Suprapubic skin (tissue), 4 donors: ENCODE results near the gene ITGA1. TPM values are rescaled to one million over a fixed set of nuclear protein-coding genes. Genes with fewer than 3 reads are reported as not detected.

Experiments
- DNase-seq, 2 donors: peaks; one replicate each; pipeline ENCODE4 v3.0.0-alpha.2; 2019; ENCODE audit warnings: low spot score in 2 of 2
- H3K27ac ChIP-seq: fragments of 200-600 bp; sonication (generic); one replicate; pipeline ENCODE4 v1.5.1; 2019
- H3K27me3 ChIP-seq: fragments of 200-600 bp; sonication (generic); one replicate; pipeline ENCODE4 v1.5.1; 2019
- H3K36me3 ChIP-seq: fragments of 200-600 bp; sonication (generic); one replicate; pipeline ENCODE4 v1.5.1; 2019
- H3K4me1 ChIP-seq: fragments of 200-600 bp; sonication (generic); one replicate; pipeline ENCODE4 v1.5.1; 2019
- H3K4me3 ChIP-seq: fragments of 200-600 bp; sonication (generic); one replicate; pipeline ENCODE4 v1.5.1; 2019; ENCODE audit warnings: mild to moderate bottlenecking
- H3K9me3 ChIP-seq: fragments of 200-600 bp; sonication (generic); one replicate; pipeline ENCODE4 v1.5.1; 2019
- CTCF ChIP-seq, 2 donors: fragments of 200-600 bp in 1 of 2; fragments of 450-650 bp in 1 of 2; sonication (generic) in 1 of 2; IDR thresholded peaks; one replicate each; pipeline ENCODE4 v1.5.1; 2016 to 2019; ENCODE audit warnings: antibody characterized with exemption in 2 of 2, mild to moderate bottlenecking in 1 of 2, moderate library complexity in 1 of 2
- EP300 ChIP-seq: sonication (generic); formaldehyde crosslinking; IDR thresholded peaks from one replicate; pipeline ENCODE4 v1.6.1; 2017; ENCODE audit warnings: antibody characterized with exemption
- POLR2A ChIP-seq, 2 donors: fragments of 450-650 bp; IDR thresholded peaks; one replicate each; pipeline ENCODE4 v1.6.1; 2017; ENCODE audit warnings: antibody characterized with exemption in 2 of 2, mild to moderate bottlenecking in 2 of 2, moderate library complexity in 2 of 2
- POLR2AphosphoS5 ChIP-seq, 3 donors: sonication (generic); formaldehyde crosslinking; IDR thresholded peaks; one replicate each; pipeline ENCODE4 v1.6.1; 2017; ENCODE audit warnings: antibody characterized with exemption in 3 of 3
- WGBS: methylation state at CpG from one replicate; pipeline ENCODE4 v1.1.5; 2018; 5-methylcytosine and 5-hydroxymethylcytosine counted together
- total RNA-seq, 4 donors: library from RNA; depleted of rRNA; stranded (reverse); fragments of >200 nt; gene quantifications; one replicate each; pipeline ENCODE4 v1.1.0, GENCODE V29; 2016

ITGA1 gene
- total RNA-seq, 4 donors from 2014 or later: 2.4 to 9.8 (median 5.9) TPM

- Histone ChIP-seq H3K4me1 (peaks cover 61% of the 10 kb centered on the region), H3K4me3 (peak overlapping the region; percentile 77), H3K27me3 (no peaks in the 10 kb centered on the region), H3K27ac (peak overlapping the region; percentile 94), H3K9me3 (no peaks in the 10 kb centered on the region), H3K36me3 (peaks cover 3% of the 10 kb centered on the region)
- WGBS: 9% methylated on average over 15 of the region's 31 CpGs
- TF ChIP-seq POLR2A (IDR thresholded peaks at IDR 0.05) (no peak), CTCF (IDR thresholded peaks at IDR 0.05) (no peak)
- peak; percentile 83 for DNase-seq
Observed at GRCh38 chr5:52800394-52801213, 12.9 kb downstream of the ITGA1 start.

GRCh38 chr5:52801329-52801728 lies 13.6 kb downstream of the ITGA1 start:
- Histone ChIP-seq H3K27me3 (no peaks in the 10 kb centered on the region), H3K4me3 (peak overlapping the region; percentile 77), H3K27ac (peak overlapping the region; percentile 94), H3K4me1 (peaks cover 61% of the 10 kb centered on the region), H3K9me3 (no peaks in the 10 kb centered on the region), H3K36me3 (peaks cover 3% of the 10 kb centered on the region)
- 34% methylated on average over 8 of the region's 8 CpGs for WGBS
- no peak for DNase-seq
- TF ChIP-seq POLR2AphosphoS5 (IDR thresholded peaks at IDR 0.05) (no peak), EP300 (no peak), CTCF (IDR thresholded peaks at IDR 0.05) (no peak), POLR2A (IDR thresholded peaks at IDR 0.05) (no peak)

GRCh38 chr5:52802272-52802973 lies 14.7 kb downstream of the ITGA1 start:
- TF ChIP-seq POLR2AphosphoS5 (IDR thresholded peaks at IDR 0.05): no peak
- Histone ChIP-seq H3K27me3 (no peaks in the 10 kb centered on the region), H3K27ac (no peak overlapping the region), H3K4me3 (peak overlapping the region; percentile 77), H3K36me3 (peaks cover 3% of the 10 kb centered on the region), H3K4me1 (peaks cover 61% of the 10 kb centered on the region), H3K9me3 (no peaks in the 10 kb centered on the region)
- 69% methylated on average over 2 of the region's 2 CpGs for whole genome bisulfite sequencing
- no peak for DNase-seq

GRCh38 chr5:52802974-52803336 lies 15.2 kb downstream of the ITGA1 start:
- 79% methylated on average over 6 of the region's 6 CpGs for WGBS
- peaks cover 61% of the 10 kb centered on the region for H3K4me1 ChIP-seq
- peak overlapping the region; percentile 77 for H3K4me3 ChIP-seq
- peaks cover 3% of the 10 kb centered on the region for H3K36me3 ChIP-seq
- H3K9me3 ChIP-seq: no peaks in the 10 kb centered on the region
- TF ChIP-seq POLR2AphosphoS5 (IDR thresholded peaks at IDR 0.05) (no peak), POLR2A (IDR thresholded peaks at IDR 0.05) (no peak), EP300 (no peak), CTCF (IDR thresholded peaks at IDR 0.05) (no peak)
- no peak for DNase-seq
- no peak overlapping the region for H3K27ac ChIP-seq
- H3K27me3 ChIP-seq: no peaks in the 10 kb centered on the region

- TF ChIP-seq POLR2A (IDR thresholded peaks at IDR 0.05) (no peak), CTCF (IDR thresholded peaks at IDR 0.05) (no peak), POLR2AphosphoS5 (IDR thresholded peaks at IDR 0.05) (no peak), EP300 (no peak)
- no peak for DNase-seq
- Histone ChIP-seq H3K4me1 (peaks cover 47% of the 10 kb centered on the region), H3K9me3 (no peaks in the 10 kb centered on the region), H3K27me3 (no peaks in the 10 kb centered on the region), H3K36me3 (peaks cover 3% of the 10 kb centered on the region), H3K27ac (no peak overlapping the region), H3K4me3 (no peak overlapping the region)
- WGBS: 38% methylated on average over 2 of the region's 2 CpGs
Observed at GRCh38 chr5:52804387-52804791, 16.7 kb downstream of the ITGA1 start.
